Hepatocyte (in vitro differentiated cells): ENCODE data around the gene PSMC2. TPM values are rescaled to one million over a fixed set of nuclear protein-coding genes. Genes with fewer than 3 reads are reported as not detected.

Source experiments
- DNase-seq: peaks from one replicate; pipeline ENCODE4 v3.0.0-alpha.2; 2016; ENCODE audit warnings: low spot score
- H2AFZ ChIP-seq: fragments of 200-600 bp; sonication (generic); 2 replicates; pipeline ENCODE4 v1.6.0; 2016; ENCODE audit warnings: antibody characterized with exemption, mild to moderate bottlenecking
- H3K27ac ChIP-seq: fragments of 200-600 bp; sonication (generic); 2 replicates; pipeline ENCODE4 v1.5.1; 2016; ENCODE audit warnings: mild to moderate bottlenecking
- H3K27me3 ChIP-seq: fragments of 200-600 bp; sonication (generic); 2 replicates; pipeline ENCODE4 v1.6.1; 2016
- H3K36me3 ChIP-seq: fragments of 200-600 bp; sonication (generic); replicated peaks from 2 replicates; pipeline ENCODE4 v1.5.1; 2016; ENCODE audit warnings: low read depth; ENCODE audit not compliant: insufficient read depth
- H3K4me1 ChIP-seq: fragments of 200-600 bp; sonication (generic); 2 replicates; pipeline ENCODE4 v1.5.1; 2016; ENCODE audit warnings: mild to moderate bottlenecking, moderate library complexity; ENCODE audit not compliant: insufficient read depth
- H3K4me2 ChIP-seq: fragments of 200-600 bp; sonication (generic); 2 replicates; pipeline ENCODE4 v1.6.0; 2016
- H3K4me3 ChIP-seq: fragments of 200-600 bp; sonication (generic); 2 replicates; pipeline ENCODE4 v1.5.1; 2016; ENCODE audit warnings: mild to moderate bottlenecking
- H3K79me2 ChIP-seq: fragments of 200-600 bp; sonication (generic); 2 replicates; pipeline ENCODE4 v1.6.0; 2017; ENCODE audit warnings: mild to moderate bottlenecking
- H3K9me2 ChIP-seq: fragments of 200-600 bp; sonication (generic); replicated peaks from 2 replicates; pipeline ENCODE4 v1.6.0; 2017; ENCODE audit warnings: mild to moderate bottlenecking; ENCODE audit not compliant: insufficient read depth
- H3K9me3 ChIP-seq: fragments of 200-600 bp; sonication (generic); 2 replicates; pipeline ENCODE4 v1.5.1; 2016; ENCODE audit warnings: low read depth, mild to moderate bottlenecking
- H4K20me1 ChIP-seq: fragments of 200-600 bp; sonication (generic); 2 replicates; pipeline ENCODE4 v1.6.0; 2016; ENCODE audit warnings: mild to moderate bottlenecking; ENCODE audit not compliant: insufficient read depth, poor library complexity, severe bottlenecking
- CTCF ChIP-seq: fragments of 200-600 bp; sonication (generic); IDR thresholded peaks from 2 replicates; pipeline ENCODE4 v1.5.1; 2016; ENCODE audit warnings: antibody characterized with exemption, mild to moderate bottlenecking; ENCODE audit not compliant: poor library complexity
- EZH2 ChIP-seq: fragments of 200-600 bp; sonication (generic); IDR thresholded peaks from 2 replicates; pipeline ENCODE4 v1.6.1; 2016; ENCODE audit warnings: antibody characterized with exemption, mild to moderate bottlenecking, borderline replicate concordance
- EZH2phosphoT487 ChIP-seq: fragments of 200-600 bp; sonication (generic); IDR thresholded peaks from one replicate; pipeline ENCODE4 v1.6.1; 2018; ENCODE audit warnings: antibody characterized with exemption, mild to moderate bottlenecking, low read depth, moderate library complexity; ENCODE audit not compliant: unreplicated experiment, severe bottlenecking
- WGBS: methylation state at CpG from one replicate; pipeline ENCODE4 v1.1.6; 2016; ENCODE audit warnings: low lambda C conversion rate; ENCODE audit errors: missing lambda C conversion rate; 5-methylcytosine and 5-hydroxymethylcytosine counted together
- polyA plus RNA-seq: library from polyadenylated mRNA; unstranded; fragments of >200 nt; fragmentation: Nextera tagmentation; extraction: Ambion mirVana; gene quantifications from 2 replicates; pipeline ENCODE4 v1.2.1, GENCODE V29; 2016
- total RNA-seq: library from RNA; depleted of rRNA; stranded (reverse); fragments of >200 nt; gene quantifications from 2 replicates; pipeline ENCODE4 v1.2.3, GENCODE V29; 2014

Gene PSMC2
- total and polyA plus RNA-seq, 2 experiments from 2014 or later, result 138 to 158 TPM

GRCh38 chr7:103373866-103374643 lies 26.6 kb downstream of the PSMC2 start:
- H3K4me3 ChIP-seq, result no peak overlapping the region
- H3K4me2 ChIP-seq, result no peak overlapping the region
- no peaks in the 10 kb centered on the region for H3K9me3 ChIP-seq
- no peaks in the 10 kb centered on the region for H4K20me1 ChIP-seq
- no peaks in the 10 kb centered on the region for H3K9me2 ChIP-seq
- H3K27ac ChIP-seq, result no peak overlapping the region
- DNase-seq, result no peak
- no peaks in the 10 kb centered on the region for H3K79me2 ChIP-seq
- H2AFZ ChIP-seq, result no peak overlapping the region
- 67% methylated on average over 6 of the region's 6 CpGs for WGBS
- H3K4me1 ChIP-seq, result no peaks in the 10 kb centered on the region
- no peaks in the 10 kb centered on the region for H3K27me3 ChIP-seq
- no peak for TF ChIP-seq CTCF
- TF ChIP-seq EZH2, result no peak
- no peak for TF ChIP-seq EZH2phosphoT487
- H3K36me3 ChIP-seq, result peaks cover 4% of the 10 kb centered on the region

DNA sequence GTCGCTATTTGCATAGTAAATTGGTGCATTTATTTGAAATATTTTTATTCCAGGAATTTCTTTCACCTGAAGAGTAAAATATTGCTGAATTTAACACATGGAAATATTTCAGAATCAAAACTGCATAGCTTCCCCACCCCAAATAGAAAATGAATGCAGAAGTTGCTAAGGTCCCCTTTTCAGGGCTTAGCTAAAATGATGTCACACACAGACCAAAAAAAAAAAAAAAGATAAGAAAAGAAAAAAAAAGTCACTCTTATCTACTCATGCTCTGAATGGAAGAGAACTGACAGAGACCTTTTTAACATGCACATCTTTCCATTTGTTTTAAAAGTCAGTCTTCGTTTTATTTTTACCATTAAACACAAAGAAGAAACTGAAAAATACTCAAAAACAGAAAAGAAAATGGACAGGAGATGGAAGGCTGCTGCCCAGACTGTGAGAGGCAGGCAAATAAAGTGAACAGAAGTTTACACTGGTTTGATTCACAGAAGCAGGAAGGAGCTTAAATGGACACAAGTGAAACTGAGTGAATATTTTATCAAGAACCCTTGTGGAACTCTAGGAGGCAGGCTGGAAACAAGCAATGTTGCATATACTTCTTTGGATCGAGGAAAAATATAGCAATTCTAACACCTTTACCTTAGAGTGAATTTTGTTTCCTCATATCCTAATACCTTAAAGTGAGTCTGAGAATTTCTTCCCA lies 32.0 kb downstream of the PSMC2 start:
- Histone ChIP-seq H3K27ac (no peak overlapping the region), H4K20me1 (no peaks in the 10 kb centered on the region), H3K9me3 (no peaks in the 10 kb centered on the region), H3K4me1 (no peaks in the 10 kb centered on the region), H3K79me2 (no peaks in the 10 kb centered on the region), H3K9me2 (no peaks in the 10 kb centered on the region), H3K27me3 (no peaks in the 10 kb centered on the region), H3K36me3 (no peaks in the 10 kb centered on the region), H3K4me2 (no peak overlapping the region), H3K4me3 (no peak overlapping the region), H2AFZ (no peak overlapping the region)
- 78% methylated on average over 3 of the region's 3 CpGs for WGBS
- no peak for DNase-seq
- TF ChIP-seq EZH2phosphoT487 (no peak), EZH2 (no peak), CTCF (no peak)

GRCh38 chr7:103380395-103381191 lies 33.1 kb downstream of the PSMC2 start:
- H3K4me2 ChIP-seq, result no peak overlapping the region
- DNase-seq, result peak; percentile 24
- no peaks in the 10 kb centered on the region for H3K27me3 ChIP-seq
- no peak overlapping the region for H3K4me3 ChIP-seq
- no peaks in the 10 kb centered on the region for H4K20me1 ChIP-seq
- 73% methylated on average over 5 of the region's 5 CpGs for WGBS
- no peak overlapping the region for H2AFZ ChIP-seq
- H3K9me3 ChIP-seq, result no peaks in the 10 kb centered on the region
- H3K36me3 ChIP-seq, result no peaks in the 10 kb centered on the region
- H3K79me2 ChIP-seq, result no peaks in the 10 kb centered on the region
- TF ChIP-seq EZH2 (no peak), CTCF (no peak), EZH2phosphoT487 (no peak)
- H3K4me1 ChIP-seq, result no peaks in the 10 kb centered on the region
- H3K27ac ChIP-seq, result no peak overlapping the region
- H3K9me2 ChIP-seq, result no peaks in the 10 kb centered on the region
